GM19324 (cell line): ENCODE measurements around the gene HIPK4.
"Not testable (repeated sequence)": the region's sequence is repeated elsewhere in the genome, so short reads cannot be mapped to it uniquely, and the experiment has no call there.

Experiments
- ATAC-seq: cut with Tn5 transposase; IDR thresholded peaks from one replicate; pipeline ENCODE4 v1.9.1; 2021; ENCODE audit warnings: mild to moderate bottlenecking, moderate library complexity; ENCODE audit not compliant: unreplicated experiment, low FRiP score

Gene HIPK4

DNA sequence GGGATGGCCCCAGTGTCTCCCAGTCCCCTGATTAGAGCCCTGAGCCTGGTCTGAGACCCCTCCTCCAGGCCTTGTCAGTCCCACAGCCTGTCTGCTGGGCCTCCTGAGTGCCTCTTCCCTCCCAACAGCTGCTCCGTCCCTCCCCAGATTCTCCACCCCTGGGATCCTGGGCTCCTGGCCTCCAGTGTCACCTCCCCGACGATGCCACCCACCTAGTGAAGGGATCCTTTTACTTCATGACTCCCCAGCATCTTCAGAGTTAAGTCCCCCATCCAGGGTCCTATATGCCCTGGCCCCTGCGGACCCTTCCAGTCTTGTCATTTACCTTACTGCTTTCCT lies 27.6 kb upstream of the HIPK4 start:
- no peak for ATAC-seq

DNA sequence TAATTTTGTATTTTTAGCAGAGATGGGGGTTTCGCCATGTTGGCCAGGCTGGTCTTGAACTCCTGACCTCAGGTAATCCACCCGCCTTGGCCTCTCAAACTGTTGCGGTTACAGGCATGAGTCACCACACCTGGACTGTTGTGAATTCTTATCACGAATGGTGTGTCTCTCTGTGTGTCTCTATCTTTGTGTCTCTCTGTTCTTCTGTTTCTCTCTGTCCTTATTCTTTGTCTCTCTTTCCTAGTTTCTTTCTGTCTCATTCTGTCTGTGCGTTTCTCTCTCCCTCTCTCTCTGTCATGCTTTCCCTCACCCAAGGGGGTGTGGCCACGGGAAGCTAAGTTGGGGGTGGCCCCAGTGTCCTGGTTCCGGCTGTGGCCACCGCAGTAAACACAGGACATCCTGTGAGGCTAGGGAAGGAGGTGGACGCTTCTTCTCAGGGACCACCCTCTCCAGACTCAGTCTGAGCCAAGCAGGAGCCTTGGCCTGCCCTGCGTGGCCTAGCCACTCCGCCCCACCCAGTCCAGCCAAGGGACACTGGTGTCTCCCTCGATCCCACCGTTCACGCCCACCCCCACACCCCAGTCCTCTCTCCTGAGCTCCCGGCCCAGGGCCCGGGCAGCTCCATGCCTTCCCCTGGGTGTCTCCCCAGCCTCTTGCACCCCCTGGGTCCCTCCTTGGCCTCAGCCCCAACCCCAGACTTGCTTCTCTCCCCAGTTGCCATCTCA lies 27.1 kb upstream of the HIPK4 start:
- no peak for ATAC-seq

DNA sequence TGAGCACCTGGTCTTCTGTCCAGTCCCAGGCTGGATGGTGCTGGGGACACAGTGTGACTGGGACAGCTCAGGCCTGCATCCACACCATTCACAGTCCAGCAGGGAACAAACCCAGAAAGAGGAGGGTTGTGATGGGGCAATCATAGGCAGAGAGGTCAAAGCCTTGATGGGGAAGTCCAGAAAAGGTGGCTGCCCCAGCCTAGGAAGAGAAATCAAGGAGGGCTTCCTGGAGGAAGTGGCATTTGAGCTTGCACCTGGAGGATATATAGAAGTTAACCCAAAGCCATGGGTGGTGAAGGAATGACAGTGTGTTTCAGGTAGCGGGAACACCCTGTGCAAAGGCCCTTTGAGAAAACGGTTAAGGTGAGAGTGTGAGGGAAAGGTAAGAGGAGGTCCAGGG lies 25.8 kb upstream of the HIPK4 start:
- no peak for ATAC-seq

DNA sequence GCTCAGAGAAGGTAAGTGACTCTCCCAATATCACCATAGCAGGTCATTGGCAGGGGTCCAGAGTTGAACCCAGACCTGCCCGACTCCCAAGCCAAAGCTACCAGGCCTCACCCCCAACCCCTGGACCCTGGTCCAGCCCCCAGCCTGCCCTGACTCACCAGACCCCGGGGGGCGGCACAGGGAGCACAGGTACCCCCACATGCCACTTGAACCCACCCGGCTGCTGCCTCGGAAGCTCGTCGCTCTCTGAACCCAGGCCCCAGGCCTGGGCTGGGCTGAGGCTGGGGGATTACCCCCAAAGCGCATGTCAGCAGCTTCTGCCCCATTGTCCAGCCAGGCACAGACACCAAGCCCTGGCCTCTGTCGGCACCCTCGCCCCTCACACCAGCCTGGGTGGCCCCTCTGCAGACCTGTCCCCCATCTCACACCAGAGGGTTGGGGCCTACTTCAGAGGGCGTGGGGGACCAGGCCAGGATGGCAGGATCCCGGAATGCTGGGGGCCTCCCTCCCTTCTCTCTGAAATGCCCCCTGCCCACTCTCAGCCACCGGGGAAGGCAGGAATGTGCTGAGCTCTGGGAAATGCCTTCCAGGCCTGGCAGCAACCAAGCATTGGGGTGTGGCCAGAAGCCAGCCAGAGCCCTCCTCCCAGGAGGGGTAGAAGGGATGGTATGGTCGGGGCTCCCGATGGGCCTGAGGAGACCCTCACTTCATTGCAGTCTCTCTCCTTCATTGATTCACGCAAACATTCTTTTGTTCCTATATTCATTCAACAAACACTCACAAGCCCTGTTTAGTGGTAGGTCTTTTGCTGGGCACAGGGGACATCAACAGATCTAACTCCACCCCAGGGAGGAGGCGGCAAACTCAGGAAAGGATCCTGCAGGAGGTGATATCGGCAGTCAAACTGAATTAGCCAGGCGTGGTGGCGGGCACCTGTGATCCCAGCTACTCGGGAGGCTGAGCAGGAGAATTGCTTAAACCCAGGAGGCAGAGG lies 24.9 kb upstream of the HIPK4 start:
- ATAC-seq = no peak

DNA sequence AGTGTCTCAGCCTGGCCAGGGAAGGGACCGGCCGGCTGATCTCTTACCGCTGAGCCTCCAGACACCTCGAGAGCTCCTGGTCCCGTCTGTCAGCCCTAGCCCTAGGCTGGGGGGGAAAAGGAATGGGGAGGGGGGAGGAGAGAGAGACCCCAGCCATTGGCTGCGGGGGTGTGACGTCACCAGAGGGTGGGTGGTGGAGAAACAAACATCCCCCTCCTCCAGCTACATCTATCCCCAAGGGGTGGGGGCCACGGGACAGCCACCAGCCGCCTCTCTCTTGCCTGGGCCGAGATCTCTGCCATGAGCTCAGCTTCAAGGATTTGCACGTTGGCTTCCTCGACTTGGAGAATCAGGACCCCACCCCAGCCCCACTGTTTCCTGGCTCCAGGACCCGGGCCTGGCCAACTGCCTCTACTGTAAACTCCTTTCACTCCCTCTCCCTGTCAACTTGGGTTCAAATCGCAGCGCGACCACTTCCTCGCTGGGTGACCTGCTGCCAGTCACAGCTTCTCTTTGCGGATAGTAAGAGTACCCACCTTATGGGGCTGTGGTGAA lies 23.4 kb upstream of the HIPK4 start, which contains the start of gene PRX:
TSS of gene PRX (minus strand) at position 88 of the 555 bp plus-strand sequence. CDS start 5,446 bp downstream, outside the sequence.
- no peak for ATAC-seq

DNA sequence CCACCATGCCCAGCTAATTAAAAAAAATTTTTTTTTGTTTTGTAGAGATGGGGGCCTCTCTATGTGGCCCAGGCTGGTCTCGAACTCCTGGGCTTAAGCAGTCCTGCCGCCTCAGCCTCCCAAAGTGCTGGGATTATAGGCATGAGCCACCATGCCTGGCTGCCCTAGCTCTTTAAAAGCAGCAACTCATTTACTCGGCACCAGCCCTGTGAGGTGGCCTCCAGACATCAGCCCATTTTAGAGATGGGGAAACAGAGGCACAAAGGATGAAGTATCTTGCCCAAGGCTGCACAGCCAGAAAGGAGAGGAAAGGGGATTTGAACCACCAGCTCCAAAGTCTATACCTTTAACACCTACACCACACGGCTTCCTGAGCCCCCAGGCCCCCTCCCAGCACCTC lies 22.9 kb upstream of the HIPK4 start:
- ATAC-seq = no peak

DNA sequence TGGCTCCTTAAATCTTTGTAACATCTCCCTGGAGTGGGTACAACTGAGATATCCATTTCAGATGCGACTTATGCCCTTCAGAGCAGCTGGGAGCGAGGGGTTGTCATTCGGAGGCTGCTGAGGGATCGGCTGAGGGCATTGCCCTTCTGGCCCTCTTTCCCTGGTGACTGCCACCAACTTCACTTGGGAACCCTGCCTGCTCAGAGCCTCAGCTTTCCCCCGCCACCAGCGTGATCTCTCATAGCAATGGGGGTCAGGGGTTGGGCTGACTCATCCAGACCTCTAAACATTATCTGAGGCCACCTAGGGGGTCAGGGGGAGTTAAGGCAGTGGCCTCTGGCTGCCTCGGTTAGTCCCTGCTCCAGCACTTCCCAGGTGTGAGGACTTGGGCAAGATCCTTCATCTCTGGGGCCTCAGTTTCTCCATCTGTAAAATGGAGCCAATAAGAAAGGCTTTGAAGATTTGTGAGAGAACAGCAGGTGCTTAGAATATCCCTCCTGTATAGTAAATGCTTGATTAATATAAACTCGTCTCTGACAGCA lies 22.0 kb upstream of the HIPK4 start:
- ATAC-seq = no peak

DNA sequence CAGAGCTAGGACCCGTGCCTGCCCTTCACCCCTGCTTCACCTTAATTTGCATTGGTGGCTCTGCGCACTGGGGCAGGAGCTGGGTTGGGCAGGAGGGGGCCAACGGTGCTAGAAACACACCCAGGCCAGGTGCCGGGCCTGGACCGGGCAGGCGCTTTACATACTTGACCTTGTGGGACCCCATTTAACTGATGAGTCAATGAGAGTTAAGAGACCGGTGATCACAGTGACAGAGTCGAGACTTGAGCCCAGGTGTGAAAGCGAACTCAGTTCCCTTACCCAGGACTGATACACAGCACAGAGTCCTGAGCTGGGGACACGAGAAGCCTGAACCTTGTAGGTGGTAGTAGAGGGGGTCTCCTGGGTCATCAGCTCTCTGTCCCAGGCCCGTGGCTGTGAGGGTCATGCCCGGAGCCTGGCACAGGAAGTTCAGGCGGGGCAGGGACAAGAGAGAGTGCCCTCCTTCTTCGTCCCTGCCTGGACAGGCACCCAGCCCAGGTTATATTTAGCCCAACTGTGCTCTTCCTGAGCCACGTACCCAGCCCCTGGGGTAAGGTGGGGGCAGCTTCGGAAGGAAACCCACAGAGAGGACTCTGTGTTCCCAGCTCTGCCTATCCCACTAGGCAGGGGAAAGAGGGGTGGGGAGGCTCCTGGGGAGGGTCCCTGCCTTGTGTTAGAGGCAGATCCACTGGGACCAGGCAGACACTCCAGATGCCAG lies 21.3 kb upstream of the HIPK4 start:
- no peak for ATAC-seq

DNA sequence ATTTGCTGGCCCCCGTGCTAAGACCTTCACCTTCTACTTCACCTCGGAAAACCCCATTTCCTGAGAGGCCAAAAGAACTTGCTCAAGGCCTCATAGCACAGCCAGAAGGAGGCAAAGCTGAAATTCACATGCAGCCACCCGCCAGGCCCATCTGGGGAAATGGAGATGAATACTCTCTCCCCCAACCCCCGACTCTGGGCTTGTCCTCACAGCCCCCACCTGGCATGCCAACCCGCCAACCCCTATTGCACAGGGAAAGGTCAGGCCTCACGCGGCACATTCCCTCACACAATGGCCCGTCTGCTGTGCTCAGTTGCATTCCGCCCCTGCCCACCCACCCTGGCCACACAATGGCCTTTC lies 20.0 kb upstream of the HIPK4 start:
- ATAC-seq = no peak

DNA sequence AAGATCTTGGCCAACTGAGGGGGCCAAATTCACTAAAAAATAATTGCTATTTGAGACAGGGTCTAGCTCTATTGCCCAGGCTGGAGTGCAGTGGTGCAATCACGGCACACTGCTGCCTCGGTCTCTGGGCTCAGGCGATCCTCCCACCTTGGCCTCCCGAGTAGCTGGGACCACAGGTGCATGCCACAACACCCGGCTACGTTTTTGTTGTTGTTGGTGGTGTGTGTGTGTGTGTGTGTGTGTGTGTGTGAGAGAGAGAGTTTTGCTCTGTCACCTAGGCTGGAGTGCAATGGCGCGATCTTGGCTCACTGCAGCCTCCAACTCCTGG lies 18.6 kb upstream of the HIPK4 start:
- ATAC-seq = not testable (repeated sequence)

DNA sequence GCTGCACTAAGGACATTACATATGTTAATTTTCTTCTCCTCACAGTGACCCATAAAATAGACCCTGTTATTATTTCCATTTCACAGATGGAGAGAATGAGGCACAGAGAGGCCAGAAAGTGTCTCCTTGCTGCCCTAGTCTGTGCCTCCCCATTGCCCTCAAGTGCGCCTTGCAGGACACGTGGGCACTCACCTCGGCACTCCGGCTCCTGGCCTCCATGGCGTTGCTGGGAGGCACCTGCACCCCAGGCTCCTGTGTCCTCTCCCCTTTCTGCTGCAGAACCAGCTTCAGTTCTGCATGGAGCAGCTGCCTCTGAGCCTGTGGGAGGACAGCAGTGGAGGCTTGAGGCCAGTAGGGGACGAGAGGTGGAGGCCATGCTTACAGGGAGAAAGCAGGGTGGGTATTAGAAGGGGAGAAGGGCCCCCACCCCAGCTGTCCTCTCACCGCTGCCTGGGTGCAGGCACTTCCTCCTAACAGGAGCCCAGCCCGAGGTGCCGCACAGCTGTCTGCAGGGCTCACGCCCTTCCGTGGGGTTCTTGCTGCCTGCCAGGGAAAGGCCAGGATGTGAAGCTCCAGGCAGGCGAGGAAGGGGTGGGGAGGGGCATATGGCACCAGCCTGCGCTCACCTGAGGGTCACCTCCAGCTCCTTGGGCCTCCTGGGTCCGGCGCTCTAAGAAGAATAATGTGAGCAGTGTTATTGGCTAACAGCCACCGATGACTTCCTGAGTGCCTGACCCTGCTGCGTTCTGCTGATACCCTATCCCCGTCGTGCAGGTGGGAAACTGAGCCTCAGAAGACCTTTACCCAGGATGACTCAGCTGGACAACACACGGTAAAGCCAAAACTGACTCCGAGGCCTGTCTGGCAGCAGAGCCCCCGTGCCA lies 18.0 kb upstream of the HIPK4 start:
- ATAC-seq = no peak

DNA sequence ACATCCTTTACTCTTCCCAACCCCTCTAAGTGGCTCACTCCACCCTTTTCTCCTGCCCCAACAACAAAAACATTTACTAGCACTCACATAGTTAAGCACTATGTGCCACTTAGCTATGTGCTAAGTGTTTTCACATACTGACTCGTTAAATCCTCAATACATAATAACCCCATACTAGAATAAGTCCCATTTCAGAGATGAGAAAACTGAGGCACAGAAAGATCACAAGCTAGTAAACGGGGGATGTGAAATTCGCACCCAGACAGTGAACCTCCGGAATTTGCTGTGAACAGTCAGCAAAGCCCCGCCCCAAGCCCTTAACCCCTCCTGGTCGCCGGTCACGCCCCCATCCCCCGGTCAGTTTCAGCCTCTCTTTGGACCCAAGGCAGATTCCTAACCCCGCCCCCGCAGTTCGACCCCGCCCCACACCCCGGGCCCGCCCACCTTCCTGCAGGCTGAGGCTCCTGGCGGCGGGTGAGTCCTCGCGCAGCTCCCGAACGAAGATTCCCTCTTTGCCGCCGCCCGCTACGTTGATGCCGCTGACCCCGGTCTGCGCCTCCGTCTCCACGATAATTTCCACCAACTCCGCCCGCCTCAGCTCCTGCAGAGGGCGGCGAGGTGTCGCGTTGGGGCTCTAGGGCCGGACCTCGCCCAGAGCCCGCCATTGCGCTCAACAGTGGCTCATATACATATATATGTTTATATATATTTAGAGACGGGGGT lies 13.4 kb upstream of the HIPK4 start:
- peak; percentile 72 for ATAC-seq

DNA sequence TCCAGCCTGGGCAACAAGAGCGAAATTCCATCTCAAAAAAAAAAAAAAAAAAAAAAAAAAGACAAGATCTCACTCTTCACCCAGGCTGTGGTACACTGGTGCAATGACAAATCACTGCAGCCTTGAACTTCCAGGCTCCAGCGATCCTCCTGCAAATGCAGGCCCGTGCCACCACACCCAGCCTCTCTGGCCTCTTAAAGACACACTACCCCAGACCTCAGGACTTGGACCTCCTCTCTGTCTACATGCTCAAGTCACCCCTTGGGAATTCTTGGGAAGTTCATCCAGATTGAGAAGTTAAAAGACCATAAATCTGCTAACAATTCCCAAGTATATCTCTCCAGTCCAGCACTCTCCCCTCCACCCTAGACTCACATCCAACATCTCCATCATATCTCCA lies 10.6 kb upstream of the HIPK4 start:
- no peak for ATAC-seq

DNA sequence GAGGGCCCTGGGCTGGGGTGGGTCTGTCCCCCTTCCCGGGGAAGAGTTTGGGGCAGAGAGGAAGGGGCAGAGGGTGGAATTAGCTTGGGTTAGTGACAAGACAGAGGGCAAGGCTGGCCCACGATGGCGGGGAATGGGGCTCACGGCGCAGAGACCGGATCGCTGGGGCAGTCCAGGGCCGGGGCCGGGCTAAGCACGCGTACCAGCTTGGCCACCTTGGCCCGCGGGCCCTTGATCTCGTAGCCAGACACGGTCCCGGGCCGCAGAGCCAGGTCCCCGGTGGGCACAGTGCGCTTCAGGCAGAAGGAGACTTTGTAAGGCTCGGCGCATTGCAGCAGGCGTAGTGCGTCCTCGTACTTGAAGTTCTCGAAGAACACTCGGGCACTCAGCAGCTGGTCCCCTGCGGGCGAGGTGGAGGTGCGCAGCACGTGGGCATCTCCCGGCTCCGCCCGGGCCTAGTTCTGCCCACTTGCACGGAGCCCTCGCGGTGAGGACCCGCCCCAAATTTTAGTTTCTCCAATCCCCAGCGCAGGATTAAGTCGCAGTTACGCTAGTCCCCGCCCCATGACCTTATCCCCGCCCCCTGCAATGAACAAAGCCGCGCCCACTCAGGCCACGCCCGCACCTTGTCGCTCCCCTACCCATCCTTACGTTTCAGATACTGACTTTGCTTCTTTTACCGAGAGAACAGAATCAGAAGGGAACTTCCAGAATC lies 8.6 kb upstream of the HIPK4 start:
- no peak for ATAC-seq

DNA sequence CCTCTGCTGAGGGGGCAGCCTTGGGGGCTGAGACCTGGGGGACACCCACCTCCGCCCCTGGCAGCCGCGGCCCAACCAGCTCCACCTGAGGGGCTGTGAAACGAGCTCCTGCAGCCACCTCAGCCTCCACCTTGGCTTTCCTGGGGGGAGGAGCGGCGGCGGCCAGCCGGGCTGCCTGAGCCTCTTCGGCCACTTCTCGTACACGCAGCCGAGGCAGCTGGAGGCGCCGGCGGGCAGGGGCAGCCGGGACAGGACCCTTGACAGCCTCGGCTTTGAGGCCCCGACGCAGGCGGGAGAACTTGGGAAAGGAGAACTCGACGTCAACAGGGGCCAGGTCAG lies 7.6 kb upstream of the HIPK4 start:
- no peak for ATAC-seq

DNA sequence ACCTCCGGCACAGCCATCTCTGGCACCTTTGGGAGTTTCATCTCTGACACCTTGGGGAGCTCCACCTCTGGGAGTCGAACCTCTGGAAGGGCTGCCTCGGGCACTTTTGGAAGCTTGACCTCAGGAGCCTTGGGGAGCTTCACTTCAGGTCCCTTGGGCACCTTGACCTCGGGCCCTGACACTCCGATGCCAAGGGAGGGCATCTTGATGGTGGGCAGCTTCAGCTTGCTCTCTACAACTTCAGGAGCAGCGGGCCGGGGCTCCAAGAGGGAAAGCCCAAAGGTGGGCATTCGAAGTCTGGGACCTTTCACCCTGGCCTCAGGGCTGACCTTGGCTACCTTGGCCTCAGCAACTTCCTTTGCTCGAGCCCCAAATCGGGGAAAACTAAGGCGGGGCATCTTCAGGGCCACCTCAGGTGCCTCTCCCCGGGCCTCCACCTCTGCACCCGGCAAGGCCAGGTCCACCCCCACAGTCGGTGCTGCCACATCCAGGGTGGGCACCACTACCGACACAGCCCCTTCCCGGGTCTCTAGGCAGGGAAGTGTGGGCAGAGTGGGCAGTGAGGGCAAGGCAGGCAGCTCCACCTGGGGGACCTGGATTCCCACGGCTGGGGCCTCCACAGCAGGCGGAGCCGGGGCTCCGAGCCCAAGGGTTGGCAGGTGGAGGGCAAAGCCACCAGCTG lies 7.0 kb upstream of the HIPK4 start:
- ATAC-seq = no peak

DNA sequence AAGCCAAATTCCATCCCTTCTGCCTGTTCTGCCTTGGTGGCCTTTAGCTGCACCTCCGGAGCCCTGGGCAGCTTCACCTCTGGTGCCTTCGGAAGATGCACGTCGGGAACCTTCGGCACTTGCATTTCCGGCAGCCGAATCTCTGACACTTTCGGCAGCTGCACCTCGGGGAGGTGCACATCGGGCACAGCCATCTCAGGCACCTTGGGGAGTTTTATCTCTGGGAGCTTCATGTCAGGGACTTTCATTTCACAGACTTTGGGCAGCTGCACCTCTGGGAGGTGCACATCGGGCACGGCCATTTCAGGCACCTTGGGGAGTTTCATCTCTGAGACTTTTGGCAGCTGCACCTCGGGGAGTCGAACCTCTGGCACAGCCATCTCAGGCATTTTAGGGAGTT lies 6.0 kb upstream of the HIPK4 start:
- ATAC-seq = no peak

DNA sequence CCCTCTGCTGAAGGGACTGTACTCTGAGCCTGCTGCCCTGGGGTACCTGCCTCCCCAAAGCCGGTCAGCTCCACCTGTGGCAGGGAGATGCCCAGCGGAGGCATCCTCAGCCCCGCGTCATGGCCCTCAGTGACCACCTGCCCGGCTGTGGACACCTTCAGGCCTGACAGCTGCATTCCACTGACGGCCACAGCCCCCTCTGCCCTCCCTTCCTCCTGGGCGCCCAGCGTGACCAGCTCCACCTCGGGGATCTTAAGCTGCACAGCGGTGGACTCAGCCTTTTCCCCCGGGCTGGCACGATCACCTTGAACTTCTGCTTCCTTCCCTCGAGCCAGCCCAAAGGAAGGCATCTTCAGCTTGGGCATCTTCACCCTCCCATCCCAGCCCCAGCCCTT lies 4.8 kb upstream of the HIPK4 start:
- no peak for ATAC-seq
